H1 (cell line): ENCODE measurements around the gene C1orf21. TPM values are rescaled to one million over a fixed set of nuclear protein-coding genes. Genes with fewer than 3 reads are reported as not detected.

Source experiments
- CTCF ChIA-PET: fragments of 300-600 bp; sonication (Branson Sonifier 250); formaldehyde crosslinking; loops from one replicate; lab custom pipeline; 2021; ENCODE audit not compliant: partially characterized antibody; lab: Charles Lee
- POLR2A ChIA-PET: fragments of 300-600 bp; sonication (Branson Sonifier 250); formaldehyde crosslinking; loops from one replicate; lab custom pipeline; 2021; ENCODE audit warnings: inconsistent platforms; ENCODE audit not compliant: partially characterized antibody; lab: Charles Lee
- DNase-seq, 2 experiments: peaks; one replicate each; pipeline versions ENCODE4 v3.0.0 to v3.0.0-alpha.2; 2010 to 2022; ENCODE audit warnings: low spot score in 2 of 2, low read depth in 1 of 2, mixed read lengths in 1 of 2
- FAIRE-seq: peaks from 2 replicates; lab custom pipeline; 2011; peaks lifted over from hg19 to GRCh38; lab: Jason Lieb, UNC
- H2AFZ ChIP-seq: 2 replicates; pipeline ENCODE4 v1.8.1; 2012; ENCODE audit warnings: low read length, inconsistent platforms
- H2AK5ac ChIP-seq: 2 replicates; pipeline ENCODE4 v1.6.1; 2013; ENCODE audit warnings: low read depth, low read length
- H2BK120ac ChIP-seq: replicated peaks from 2 replicates; pipeline ENCODE3; 2013; ENCODE audit warnings: low read depth, low read length, inconsistent platforms
- H2BK12ac ChIP-seq: 2 replicates; pipeline ENCODE4 v1.6.1; 2013; ENCODE audit warnings: low read depth, low read length
- H2BK15ac ChIP-seq: 2 replicates; pipeline ENCODE4 v1.6.1; 2013; ENCODE audit warnings: low read length
- H2BK20ac ChIP-seq: 2 replicates; pipeline ENCODE4 v1.6.1; 2013; ENCODE audit warnings: low read length
- H2BK5ac ChIP-seq: 2 replicates; pipeline ENCODE4 v1.6.1; 2013; ENCODE audit warnings: low read depth, low read length
- H3K14ac ChIP-seq: 2 replicates; pipeline ENCODE4 v1.6.1; 2013; ENCODE audit warnings: inconsistent platforms; ENCODE audit not compliant: insufficient read length
- H3K18ac ChIP-seq: 2 replicates; pipeline ENCODE4 v1.6.1; 2013; ENCODE audit warnings: low read length; ENCODE audit errors: extremely low read depth
- H3K23ac ChIP-seq: 2 replicates; pipeline ENCODE4 v1.6.1; 2013; ENCODE audit warnings: inconsistent platforms; ENCODE audit not compliant: insufficient read length
- H3K23me2 ChIP-seq: 2 replicates; pipeline ENCODE4 v1.6.1; 2013; ENCODE audit warnings: low read depth, low read length
- H3K27ac ChIP-seq: 2 replicates; pipeline ENCODE4 v1.6.1; 2011; ENCODE audit warnings: low read depth, low read length, inconsistent platforms
- H3K27me3 ChIP-seq, 4 experiments: replicated peaks in 1 of 4; 1 replicate in 1 of 4; 2 replicates in 3 of 4; pipeline versions ENCODE4 v1.6.1 to v1.8.1; 2011 to 2013; ENCODE audit warnings: low read length in 3 of 4, mild to moderate bottlenecking in 3 of 4, inconsistent platforms in 2 of 4, mixed read lengths in 2 of 4, moderate library complexity in 1 of 4; ENCODE audit not compliant: control insufficient read depth in 3 of 4, insufficient read depth in 3 of 4; ENCODE audit errors: extremely low read depth in 1 of 4
- H3K36me3 ChIP-seq, 4 experiments: 2 replicates each; pipeline versions ENCODE4 v1.6.1 to v1.8.1; 2011 to 2013; ENCODE audit warnings: mild to moderate bottlenecking in 4 of 4, low read length in 3 of 4, moderate library complexity in 2 of 4, control low read depth in 1 of 4, inconsistent platforms in 1 of 4; ENCODE audit not compliant: insufficient read depth in 4 of 4, control insufficient read depth in 2 of 4
- H3K4ac ChIP-seq: replicated peaks from 2 replicates; pipeline ENCODE3; 2013; ENCODE audit warnings: low read length, low read depth, mixed read lengths, inconsistent platforms; ENCODE audit not compliant: insufficient read length
- H3K4me1 ChIP-seq, 4 experiments: replicated peaks in 1 of 4; 1 replicate in 1 of 4; 2 replicates in 3 of 4; pipeline versions ENCODE4 v1.6.1 to v1.8.1; 2011 to 2013; ENCODE audit warnings: low read length in 3 of 4, inconsistent platforms in 2 of 4, mixed read lengths in 1 of 4; ENCODE audit not compliant: insufficient read depth in 4 of 4, control insufficient read depth in 3 of 4
- H3K4me2 ChIP-seq, 2 experiments: 2 replicates each; pipeline versions ENCODE4 v1.6.1 to v1.8.1; 2011 to 2013; ENCODE audit warnings: low read depth in 2 of 2, low read length in 2 of 2, control low read depth in 1 of 2, inconsistent platforms in 1 of 2, mild to moderate bottlenecking in 1 of 2; ENCODE audit not compliant: insufficient read depth in 1 of 2
- H3K4me3 ChIP-seq, 4 experiments: fragments of 200-600, 300-600 bp in 1 of 4; sonication (generic), shearing (Covaris generic), sonication (Bioruptor Twin) in 1 of 4; 2 replicates each; pipeline versions ENCODE4 v1.5.1 to v1.8.1; 2011 to 2016; ENCODE audit warnings: low read length in 4 of 4, low read depth in 3 of 4, control low read depth in 2 of 4, inconsistent platforms in 2 of 4, mild to moderate bottlenecking in 2 of 4, mixed read lengths in 1 of 4, moderate library complexity in 1 of 4; ENCODE audit not compliant: insufficient read depth in 2 of 4; ENCODE audit errors: extremely low read depth in 1 of 4
- H3K56ac ChIP-seq: replicated peaks from 2 replicates; pipeline ENCODE3; 2013; ENCODE audit warnings: low read depth, mild to moderate bottlenecking, mixed read lengths, low read length, inconsistent platforms; ENCODE audit not compliant: insufficient read length
- H3K79me1 ChIP-seq: 2 replicates; pipeline ENCODE4 v1.6.1; 2013; ENCODE audit warnings: low read depth, low read length, control low read depth
- H3K79me2 ChIP-seq, 2 experiments: 2 replicates each; pipeline versions ENCODE4 v1.6.1 to v1.8.1; 2012 to 2013; ENCODE audit warnings: low read length in 2 of 2, mild to moderate bottlenecking in 2 of 2, inconsistent platforms in 1 of 2; ENCODE audit not compliant: insufficient read depth in 2 of 2, control insufficient read depth in 1 of 2
- H3K9ac ChIP-seq, 4 experiments: replicated peaks in 1 of 4; 1 replicate in 1 of 4; 2 replicates in 3 of 4; pipeline versions ENCODE4 v1.6.1 to v1.8.1; 2011 to 2013; ENCODE audit warnings: low read depth in 3 of 4, low read length in 3 of 4, control low read depth in 2 of 4, mild to moderate bottlenecking in 2 of 4, moderate library complexity in 2 of 4, inconsistent platforms in 1 of 4; ENCODE audit errors: extremely low read depth in 1 of 4
- H3K9me3 ChIP-seq, 2 experiments: 2 replicates each; pipeline versions ENCODE4 v1.6.1 to v1.8.1; 2012 to 2013; ENCODE audit warnings: mild to moderate bottlenecking in 2 of 2, moderate library complexity in 2 of 2, control low read depth in 1 of 2, inconsistent platforms in 1 of 2, low read depth in 1 of 2, low read length in 1 of 2, mixed read lengths in 1 of 2; ENCODE audit not compliant: insufficient read depth in 2 of 2
- H4K20me1 ChIP-seq, 2 experiments: replicated peaks in 1 of 2; 2 replicates each; pipeline versions ENCODE3 to v1.8.1; 2011 to 2013; ENCODE audit warnings: inconsistent platforms in 2 of 2, low read length in 2 of 2, mild to moderate bottlenecking in 1 of 2; ENCODE audit not compliant: insufficient read depth in 2 of 2, control insufficient read depth in 1 of 2
- H4K5ac ChIP-seq: 2 replicates; pipeline ENCODE4 v1.6.1; 2013; ENCODE audit warnings: low read length, low read depth, mixed read lengths, inconsistent platforms; ENCODE audit not compliant: insufficient read length
- H4K8ac ChIP-seq: 2 replicates; pipeline ENCODE4 v1.8.0; 2013; ENCODE audit warnings: mild to moderate bottlenecking, moderate library complexity, low read length, inconsistent platforms; ENCODE audit not compliant: insufficient read depth; ENCODE audit errors: extremely low read depth
- H4K91ac ChIP-seq: replicated peaks from 2 replicates; pipeline ENCODE3; 2013; ENCODE audit warnings: low read length, mixed read lengths, inconsistent platforms; ENCODE audit not compliant: insufficient read length
- CREB1 ChIP-seq: IDR thresholded peaks from 2 replicates; pipeline ENCODE4 v1.6.1; 2012; ENCODE audit warnings: inconsistent platforms
- CTBP2 ChIP-seq: IDR thresholded peaks from 2 replicates; pipeline ENCODE4 v1.7.0; 2011; ENCODE audit warnings: borderline replicate concordance, mild to moderate bottlenecking, moderate library complexity, mixed read lengths, low read length; ENCODE audit not compliant: insufficient read depth, insufficient read length
- GTF2F1 ChIP-seq: IDR thresholded peaks from 2 replicates; pipeline ENCODE4 v1.6.1; 2012; ENCODE audit warnings: low read depth, low read length, improper control_type of control experiment, borderline replicate concordance
- NANOG ChIP-seq: IDR thresholded peaks from 2 replicates; pipeline ENCODE4 v1.6.1; 2011; ENCODE audit warnings: low read length, low read depth, mild to moderate bottlenecking, inconsistent platforms; ENCODE audit not compliant: insufficient read depth, poor library complexity, severe bottlenecking
- PHF8 ChIP-seq: fragments of 200-600 bp; sonication (generic); conservative IDR thresholded peaks from 2 replicates; pipeline ENCODE4 v1.7.1; 2012; ENCODE audit warnings: low read depth, mild to moderate bottlenecking, inconsistent platforms, low read length, moderate library complexity
- POU5F1 ChIP-seq: IDR thresholded peaks from 2 replicates; pipeline ENCODE4 v1.6.1; 2011; ENCODE audit warnings: low read depth, mild to moderate bottlenecking, low read length, moderate library complexity
- RAD21 ChIP-seq, 2 experiments: IDR thresholded peaks in 1 of 2; conservative IDR thresholded peaks in 1 of 2; 2 replicates each; pipeline ENCODE4 v1.6.1; 2011; ENCODE audit warnings: low read depth in 2 of 2, low read length in 2 of 2, improper control_type of control experiment in 1 of 2, inconsistent platforms in 1 of 2, mild to moderate bottlenecking in 1 of 2, moderate library complexity in 1 of 2
- SIN3A ChIP-seq, 2 experiments: IDR thresholded peaks in 1 of 2; conservative IDR thresholded peaks in 1 of 2; 2 replicates each; pipeline ENCODE4 v1.6.1; 2011 to 2012; ENCODE audit warnings: low read length in 2 of 2, improper control_type of control experiment in 1 of 2, low read depth in 1 of 2, mild to moderate bottlenecking in 1 of 2
- WGBS, 2 experiments: shearing (Covaris generic) in 1 of 2; methylation state at CpG; one replicate each; pipeline versions ENCODE4 v1.1.6 to v1.1.7; 2013 to 2015; ENCODE audit warnings: low lambda C conversion rate in 2 of 2, mixed read lengths in 2 of 2, inconsistent platforms in 1 of 2, low coverage in 1 of 2, missing lambda C conversion rate in 1 of 2; ENCODE audit not compliant: insufficient replicate concordance in 2 of 2, insufficient coverage in 1 of 2, insufficient read length in 1 of 2; ENCODE audit errors: extremely low coverage in 1 of 2, missing lambda C conversion rate in 1 of 2; 5-methylcytosine and 5-hydroxymethylcytosine counted together
- polyA plus RNA-seq, 7 experiments: library from polyadenylated mRNA; depleted of rRNA in 3 of 7; stranded (reverse) in 5 of 7; unstranded in 2 of 7; fragments of >200 nt in 5 of 7; fragments of 200-250 nt in 2 of 7; gene quantifications; 1 replicate in 5 of 7; 2 replicates in 1 of 7; 4 replicates in 1 of 7; pipeline versions ENCODE4 v1.2.1 to v1.2.3, GENCODE V29; 2011 to 2013; ENCODE audit warnings: missing spikeins in 2 of 7, mixed read lengths in 2 of 7
- total RNA-seq: library from RNA; stranded (reverse); fragmentation: NEBNext Ultra II Directional; extraction: Animal tissue kit (Norgen Biotek cat#: 25700); gene quantifications from 2 replicates; pipeline ENCODE4 v1.2.1, GENCODE V29; 2021

Gene C1orf21
- total and polyA plus RNA-seq, 2 of the 8 experiments (the other 6 are each of a cell fraction or from before 2014, with no cell fraction given), result 16.6 to 51.0 TPM

DNA sequence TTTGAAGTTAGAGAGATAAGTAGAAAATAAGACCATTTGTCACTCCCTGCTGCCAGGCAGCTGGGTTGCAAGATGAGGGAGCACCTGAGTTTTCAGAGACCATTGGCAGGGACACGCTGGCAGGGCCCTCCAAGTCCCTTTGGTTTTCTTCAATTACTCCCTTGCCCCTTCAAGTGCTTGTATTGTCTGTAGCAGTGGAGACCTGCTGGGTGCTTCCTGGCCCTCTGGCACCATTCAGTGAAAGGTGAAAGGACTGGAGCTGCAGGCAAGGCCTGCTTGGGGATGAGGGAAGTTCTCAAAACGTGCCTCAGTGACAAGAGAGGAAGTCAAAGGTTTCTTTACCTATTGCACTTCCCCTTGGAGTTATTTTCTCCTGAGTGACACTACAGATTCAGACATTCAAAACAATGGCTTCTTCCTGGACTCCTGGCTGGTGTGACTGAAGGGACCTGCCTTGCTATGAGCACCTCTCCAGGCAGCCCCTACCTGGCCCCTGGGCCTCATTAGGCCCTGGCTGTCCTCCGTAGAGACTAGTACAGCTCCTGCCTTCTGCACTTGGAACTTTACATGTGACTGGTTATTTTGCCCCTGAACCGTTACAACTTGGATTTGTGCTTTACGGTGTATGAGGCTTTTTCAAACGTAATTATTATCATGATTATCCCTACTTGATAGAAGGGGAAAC is 100.1 kb downstream of the C1orf21 start:
- 67% methylated on average over 6 of the region's 6 CpGs; no CpG with 5 or more reads in 1 of the 2 experiments for WGBS, 2 experiments
- Histone ChIP-seq H3K56ac (no peak overlapping the region), H3K23ac (no peak overlapping the region), H4K8ac (no peak overlapping the region), H2BK15ac (no peak overlapping the region), H2AFZ (no peak overlapping the region), H2BK120ac (no peak overlapping the region), H3K4ac (peak overlapping the region; percentile 22), H2BK5ac (peak overlapping the region; percentile 67; the same call in 1 of the 2 replicates), H3K23me2 (no peaks in the 10 kb centered on the region), H3K4me3 (no peak overlapping the region), H3K18ac (0 out of 2 replicates have a peak overlapping the region, but pooled peaks have one; percentile 9), H2BK12ac (no peak overlapping the region), H3K14ac (no peak overlapping the region), H4K20me1 (no peaks in the 10 kb centered on the region), H3K4me1 (peaks cover 0 to 15% (median 5%) of the 10 kb centered on the region in 4 experiments; a peak in 6 of 7 replicates), H3K79me2 (peaks cover 0 to 69% of the 10 kb centered on the region in 2 experiments; a peak in 3 of 4 replicates), H2BK20ac (no peak overlapping the region), H2AK5ac (no peak overlapping the region), H3K4me2 (no peak overlapping the region), H4K91ac (no peak overlapping the region), H3K27ac (no peak overlapping the region), H3K27me3 (no peaks in the 10 kb centered on the region), H3K36me3 (0 out of 8 replicates have a peak, but pooled peaks cover 0 to 2% (median 0%) of the 10 kb centered on the region in 4 experiments), H3K9ac (no peak overlapping the region), H3K79me1 (no peaks in the 10 kb centered on the region), H4K5ac (no peak overlapping the region), H3K9me3 (no peaks in the 10 kb centered on the region)
- no peak for FAIRE-seq
- ChIA-PET POLR2A (interaction anchor here (1.5 to 1.9 kb wide), 2 partner anchors 34 kb away, joined by 4 to 5 read pairs; no protein-coding TSS in a partner anchor), CTCF (interaction anchor here (1.2 to 1.3 kb wide), 2 partner anchors 16 to 76 kb away, joined by 3 to 4 read pairs; no protein-coding TSS in a partner anchor)
- TF ChIP-seq PHF8 (no peak), NANOG (peak; percentile 41), CREB1 (no peak), SIN3A (conservative IDR thresholded peaks at IDR 0.05 in 1 of 2, IDR thresholded peaks at IDR 0.05 in 1 of 2; ENCODE audit: low read depth in 1 of 2, low read length in 2 of 2) (no peak), POU5F1 (no peak), RAD21 (IDR thresholded peaks at IDR 0.05 in 1 of 2, conservative IDR thresholded peaks at IDR 0.05 in 1 of 2; ENCODE audit: low read depth in 2 of 2, low read length in 2 of 2) (0 out of 4 replicates have a peak, but pooled peaks of 1 of the 2 experiments have one; percentile 3), GTF2F1 (no peak), CTBP2 (peak; percentile 72)
- DNase-seq, result peak in 1 of 2 experiments; percentile 53
